HepG2 (cell line): Measurements from ENCODE around the gene CGNL1. TPM values are rescaled to one million over a fixed set of nuclear protein-coding genes. Genes with fewer than 3 reads are reported as not detected.
A peak's percentile ranks its signal among the peaks of the same experiment; 100 is the strongest.

Experiments
- KDM1A ChIP-seq: IDR thresholded peaks from 2 replicates; pipeline ENCODE4 v1.6.1; 2016; ENCODE audit warnings: missing compliant biosample characterization
- MAFF ChIP-seq: IDR thresholded peaks from 2 replicates; pipeline ENCODE4 v1.6.1; 2011; ENCODE audit warnings: low read depth, low read length, improper control_type of control experiment
- MIER3 ChIP-seq: IDR thresholded peaks from 2 replicates; pipeline ENCODE4 v1.6.1; 2016; ENCODE audit warnings: missing compliant biosample characterization, borderline replicate concordance
- TCF7 ChIP-seq: sonication (generic); IDR thresholded peaks from 2 replicates; pipeline ENCODE4 v1.6.1; 2016; ENCODE audit warnings: antibody characterized with exemption, low read depth
- ZBTB7B ChIP-seq: sonication (generic); formaldehyde crosslinking; IDR thresholded peaks from 2 replicates; pipeline ENCODE4 v1.4.0; 2020; ENCODE audit warnings: missing genetic modification reagents
- ZFP36L2 ChIP-seq: sonication (generic); formaldehyde crosslinking; IDR thresholded peaks from 2 replicates; pipeline ENCODE4 v1.4.0; 2020; ENCODE audit warnings: missing genetic modification reagents
- ZNF530 ChIP-seq: sonication (generic); formaldehyde crosslinking; IDR thresholded peaks from 2 replicates; pipeline ENCODE4 v1.5.0; 2020; ENCODE audit warnings: low read depth, mild to moderate bottlenecking, missing genetic modification reagents
- ZNF589 ChIP-seq: sonication (generic); formaldehyde crosslinking; conservative IDR thresholded peaks from 2 replicates; pipeline ENCODE4 v1.8.0; 2022; ENCODE audit warnings: mild to moderate bottlenecking, moderate library complexity, missing genetic modification reagents
- ZNF652 ChIP-seq: IDR thresholded peaks from 2 replicates; pipeline ENCODE4 v1.6.1; 2016; ENCODE audit warnings: low read depth, borderline replicate concordance
- ZNF678 ChIP-seq: sonication (generic); formaldehyde crosslinking; IDR thresholded peaks from 2 replicates; pipeline ENCODE4 v1.4.0; 2020; ENCODE audit warnings: mild to moderate bottlenecking, missing genetic modification reagents
- polyA plus RNA-seq, 8 experiments: library from polyadenylated mRNA; depleted of rRNA in 3 of 8; stranded (reverse) in 7 of 8; unstranded in 1 of 8; fragments of >200 nt; fragmentation: Illumina TruSeq in 4 of 8; extraction: Trizol in 4 of 8; gene quantifications; 2 replicates each; pipeline versions ENCODE4 v1.2.1 to v1.2.3, GENCODE V29; 2011 to 2016; ENCODE audit warnings: low read depth in 4 of 8, missing spikeins in 1 of 8, mixed read lengths in 1 of 8; ENCODE audit not compliant: insufficient read depth in 1 of 8
- total RNA-seq, 5 experiments: library from RNA; depleted of rRNA; stranded (reverse); fragments of >200 nt; fragmentation: Illumina TruSeq; extraction: Trizol; gene quantifications; 2 replicates each; pipeline ENCODE4 v1.2.3, GENCODE V29; 2016; ENCODE audit warnings: low read depth in 1 of 5
- TF ChIP-seq, protein P1 (sequence below): sonication (generic); formaldehyde crosslinking; IDR thresholded peaks from 2 replicates; pipeline ENCODE4 v1.5.0; 2020; ENCODE audit warnings: mild to moderate bottlenecking, missing genetic modification reagents, borderline replicate concordance
- TF ChIP-seq, protein P2 (sequence below): sonication (generic); formaldehyde crosslinking; IDR thresholded peaks from 2 replicates; pipeline ENCODE4 v1.4.0; 2020; ENCODE audit warnings: mild to moderate bottlenecking, missing genetic modification reagents
- TF ChIP-seq, protein P3 (sequence below): sonication (generic); formaldehyde crosslinking; IDR thresholded peaks from 2 replicates; pipeline ENCODE4 v1.4.0; 2020; ENCODE audit warnings: missing genetic modification reagents
- TF ChIP-seq, protein P4 (sequence below): IDR thresholded peaks from 2 replicates; pipeline ENCODE4 v1.6.1; 2012; ENCODE audit warnings: low read length, improper control_type of control experiment
- TF ChIP-seq, protein P5 (sequence below): sonication (generic); formaldehyde crosslinking; IDR thresholded peaks from 2 replicates; pipeline ENCODE4 v1.8.0; 2022; ENCODE audit warnings: mild to moderate bottlenecking, missing genetic modification reagents; ENCODE audit not compliant: insufficient replicate concordance

The CGNL1 gene
- total and polyA plus RNA-seq, 2 of the 13 experiments (the other 11 are each of a cell fraction or from before 2014, with no cell fraction given), result 5.6 to 15.6 TPM

DNA sequence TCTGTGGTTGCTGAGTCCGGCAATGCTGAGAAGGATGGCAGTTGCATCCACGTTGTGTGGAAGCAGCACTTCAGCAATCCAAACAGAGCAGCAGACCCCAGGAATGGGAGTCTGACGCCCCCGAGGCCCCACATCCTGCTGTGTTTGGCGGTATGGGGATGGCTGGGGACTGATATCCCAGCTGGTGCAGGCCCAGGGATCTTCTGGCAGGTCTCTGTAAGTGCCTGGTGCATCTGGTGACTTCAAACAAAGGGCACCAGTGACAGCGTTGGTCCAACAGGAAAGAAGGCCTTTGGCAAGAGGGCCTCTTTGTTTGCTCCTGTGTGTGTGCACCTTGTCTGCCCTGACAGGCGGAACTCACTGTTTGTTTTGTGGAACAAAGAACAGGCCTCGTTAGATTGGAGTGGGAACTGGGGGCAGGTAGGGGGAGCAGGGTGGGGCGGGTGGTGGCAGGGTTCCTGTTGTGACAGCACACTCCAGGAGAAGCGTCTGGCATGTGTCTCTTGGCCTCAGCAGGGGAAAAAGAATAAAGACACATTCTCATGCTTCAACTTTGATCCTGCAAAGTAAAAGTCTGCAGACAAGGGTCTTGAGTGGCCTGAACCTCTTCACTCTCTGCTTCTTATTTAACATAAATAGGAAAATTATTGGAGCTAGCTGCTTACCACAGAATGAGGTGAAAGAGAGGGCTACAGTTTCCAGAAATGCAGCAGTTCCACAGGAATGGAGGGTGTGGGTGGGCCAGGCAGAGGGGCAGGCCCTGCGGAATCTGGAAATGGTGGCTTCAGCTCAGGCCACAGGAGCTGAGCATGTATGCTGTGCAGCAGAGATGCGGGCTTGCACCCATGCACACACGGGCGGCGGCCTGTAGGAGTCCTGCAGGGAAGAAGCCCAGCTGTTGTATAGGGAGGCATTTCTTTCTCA, 120.9 kb downstream of the CGNL1 start (continued):
- TF ChIP-seq, protein P1, sequence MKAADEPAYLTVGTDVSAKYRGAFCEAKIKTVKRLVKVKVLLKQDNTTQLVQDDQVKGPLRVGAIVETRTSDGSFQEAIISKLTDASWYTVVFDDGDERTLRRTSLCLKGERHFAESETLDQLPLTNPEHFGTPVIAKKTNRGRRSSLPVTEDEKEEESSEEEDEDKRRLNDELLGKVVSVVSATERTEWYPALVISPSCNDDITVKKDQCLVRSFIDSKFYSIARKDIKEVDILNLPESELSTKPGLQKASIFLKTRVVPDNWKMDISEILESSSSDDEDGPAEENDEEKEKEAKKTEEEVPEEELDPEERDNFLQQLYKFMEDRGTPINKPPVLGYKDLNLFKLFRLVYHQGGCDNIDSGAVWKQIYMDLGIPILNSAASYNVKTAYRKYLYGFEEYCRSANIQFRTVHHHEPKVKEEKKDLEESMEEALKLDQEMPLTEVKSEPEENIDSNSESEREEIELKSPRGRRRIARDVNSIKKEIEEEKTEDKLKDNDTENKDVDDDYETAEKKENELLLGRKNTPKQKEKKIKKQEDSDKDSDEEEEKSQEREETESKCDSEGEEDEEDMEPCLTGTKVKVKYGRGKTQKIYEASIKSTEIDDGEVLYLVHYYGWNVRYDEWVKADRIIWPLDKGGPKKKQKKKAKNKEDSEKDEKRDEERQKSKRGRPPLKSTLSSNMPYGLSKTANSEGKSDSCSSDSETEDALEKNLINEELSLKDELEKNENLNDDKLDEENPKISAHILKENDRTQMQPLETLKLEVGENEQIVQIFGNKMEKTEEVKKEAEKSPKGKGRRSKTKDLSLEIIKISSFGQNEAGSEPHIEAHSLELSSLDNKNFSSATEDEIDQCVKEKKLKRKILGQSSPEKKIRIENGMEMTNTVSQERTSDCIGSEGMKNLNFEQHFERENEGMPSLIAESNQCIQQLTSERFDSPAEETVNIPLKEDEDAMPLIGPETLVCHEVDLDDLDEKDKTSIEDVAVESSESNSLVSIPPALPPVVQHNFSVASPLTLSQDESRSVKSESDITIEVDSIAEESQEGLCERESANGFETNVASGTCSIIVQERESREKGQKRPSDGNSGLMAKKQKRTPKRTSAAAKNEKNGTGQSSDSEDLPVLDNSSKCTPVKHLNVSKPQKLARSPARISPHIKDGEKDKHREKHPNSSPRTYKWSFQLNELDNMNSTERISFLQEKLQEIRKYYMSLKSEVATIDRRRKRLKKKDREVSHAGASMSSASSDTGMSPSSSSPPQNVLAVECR, result peak; percentile 72; the same call in 1 of the 2 replicates
- peak; percentile 33; the same call in 1 of the 2 replicates for TF ChIP-seq ZNF652 (CRISPR knock-in tag)
- TF ChIP-seq ZNF589 (CRISPR knock-in tag), result peak; percentile 84
- peak; percentile 90 for TF ChIP-seq TCF7
- 0 out of 2 replicates have a peak, but pooled peaks have one; percentile 31 for TF ChIP-seq ZNF678 (CRISPR knock-in tag)
- TF ChIP-seq ZFP36L2 (CRISPR knock-in tag), result no peak
- TF ChIP-seq ZBTB7B (CRISPR knock-in tag), result peak; percentile 89
- TF ChIP-seq, protein P2, sequence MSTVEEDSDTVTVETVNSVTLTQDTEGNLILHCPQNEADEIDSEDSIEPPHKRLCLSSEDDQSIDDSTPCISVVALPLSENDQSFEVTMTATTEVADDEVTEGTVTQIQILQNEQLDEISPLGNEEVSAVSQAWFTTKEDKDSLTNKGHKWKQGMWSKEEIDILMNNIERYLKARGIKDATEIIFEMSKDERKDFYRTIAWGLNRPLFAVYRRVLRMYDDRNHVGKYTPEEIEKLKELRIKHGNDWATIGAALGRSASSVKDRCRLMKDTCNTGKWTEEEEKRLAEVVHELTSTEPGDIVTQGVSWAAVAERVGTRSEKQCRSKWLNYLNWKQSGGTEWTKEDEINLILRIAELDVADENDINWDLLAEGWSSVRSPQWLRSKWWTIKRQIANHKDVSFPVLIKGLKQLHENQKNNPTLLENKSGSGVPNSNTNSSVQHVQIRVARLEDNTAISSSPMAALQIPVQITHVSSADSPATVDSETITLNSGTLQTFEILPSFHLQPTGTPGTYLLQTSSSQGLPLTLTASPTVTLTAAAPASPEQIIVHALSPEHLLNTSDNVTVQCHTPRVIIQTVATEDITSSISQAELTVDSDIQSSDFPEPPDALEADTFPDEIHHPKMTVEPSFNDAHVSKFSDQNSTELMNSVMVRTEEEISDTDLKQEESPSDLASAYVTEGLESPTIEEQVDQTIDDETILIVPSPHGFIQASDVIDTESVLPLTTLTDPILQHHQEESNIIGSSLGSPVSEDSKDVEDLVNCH, result peak; percentile 84; the same call in 1 of the 2 replicates
- TF ChIP-seq, protein P3, sequence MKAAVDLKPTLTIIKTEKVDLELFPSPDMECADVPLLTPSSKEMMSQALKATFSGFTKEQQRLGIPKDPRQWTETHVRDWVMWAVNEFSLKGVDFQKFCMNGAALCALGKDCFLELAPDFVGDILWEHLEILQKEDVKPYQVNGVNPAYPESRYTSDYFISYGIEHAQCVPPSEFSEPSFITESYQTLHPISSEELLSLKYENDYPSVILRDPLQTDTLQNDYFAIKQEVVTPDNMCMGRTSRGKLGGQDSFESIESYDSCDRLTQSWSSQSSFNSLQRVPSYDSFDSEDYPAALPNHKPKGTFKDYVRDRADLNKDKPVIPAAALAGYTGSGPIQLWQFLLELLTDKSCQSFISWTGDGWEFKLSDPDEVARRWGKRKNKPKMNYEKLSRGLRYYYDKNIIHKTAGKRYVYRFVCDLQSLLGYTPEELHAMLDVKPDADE (CRISPR knock-in tag), result no peak
- peak; percentile 67; the same call in 1 of the 2 replicates for TF ChIP-seq MIER3 (CRISPR knock-in tag)
- no peak for TF ChIP-seq MAFF
- TF ChIP-seq, protein P4, sequence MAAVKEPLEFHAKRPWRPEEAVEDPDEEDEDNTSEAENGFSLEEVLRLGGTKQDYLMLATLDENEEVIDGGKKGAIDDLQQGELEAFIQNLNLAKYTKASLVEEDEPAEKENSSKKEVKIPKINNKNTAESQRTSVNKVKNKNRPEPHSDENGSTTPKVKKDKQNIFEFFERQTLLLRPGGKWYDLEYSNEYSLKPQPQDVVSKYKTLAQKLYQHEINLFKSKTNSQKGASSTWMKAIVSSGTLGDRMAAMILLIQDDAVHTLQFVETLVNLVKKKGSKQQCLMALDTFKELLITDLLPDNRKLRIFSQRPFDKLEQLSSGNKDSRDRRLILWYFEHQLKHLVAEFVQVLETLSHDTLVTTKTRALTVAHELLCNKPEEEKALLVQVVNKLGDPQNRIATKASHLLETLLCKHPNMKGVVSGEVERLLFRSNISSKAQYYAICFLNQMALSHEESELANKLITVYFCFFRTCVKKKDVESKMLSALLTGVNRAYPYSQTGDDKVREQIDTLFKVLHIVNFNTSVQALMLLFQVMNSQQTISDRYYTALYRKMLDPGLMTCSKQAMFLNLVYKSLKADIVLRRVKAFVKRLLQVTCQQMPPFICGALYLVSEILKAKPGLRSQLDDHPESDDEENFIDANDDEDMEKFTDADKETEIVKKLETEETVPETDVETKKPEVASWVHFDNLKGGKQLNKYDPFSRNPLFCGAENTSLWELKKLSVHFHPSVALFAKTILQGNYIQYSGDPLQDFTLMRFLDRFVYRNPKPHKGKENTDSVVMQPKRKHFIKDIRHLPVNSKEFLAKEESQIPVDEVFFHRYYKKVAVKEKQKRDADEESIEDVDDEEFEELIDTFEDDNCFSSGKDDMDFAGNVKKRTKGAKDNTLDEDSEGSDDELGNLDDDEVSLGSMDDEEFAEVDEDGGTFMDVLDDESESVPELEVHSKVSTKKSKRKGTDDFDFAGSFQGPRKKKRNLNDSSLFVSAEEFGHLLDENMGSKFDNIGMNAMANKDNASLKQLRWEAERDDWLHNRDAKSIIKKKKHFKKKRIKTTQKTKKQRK, result no peak
- TF ChIP-seq, protein P5, sequence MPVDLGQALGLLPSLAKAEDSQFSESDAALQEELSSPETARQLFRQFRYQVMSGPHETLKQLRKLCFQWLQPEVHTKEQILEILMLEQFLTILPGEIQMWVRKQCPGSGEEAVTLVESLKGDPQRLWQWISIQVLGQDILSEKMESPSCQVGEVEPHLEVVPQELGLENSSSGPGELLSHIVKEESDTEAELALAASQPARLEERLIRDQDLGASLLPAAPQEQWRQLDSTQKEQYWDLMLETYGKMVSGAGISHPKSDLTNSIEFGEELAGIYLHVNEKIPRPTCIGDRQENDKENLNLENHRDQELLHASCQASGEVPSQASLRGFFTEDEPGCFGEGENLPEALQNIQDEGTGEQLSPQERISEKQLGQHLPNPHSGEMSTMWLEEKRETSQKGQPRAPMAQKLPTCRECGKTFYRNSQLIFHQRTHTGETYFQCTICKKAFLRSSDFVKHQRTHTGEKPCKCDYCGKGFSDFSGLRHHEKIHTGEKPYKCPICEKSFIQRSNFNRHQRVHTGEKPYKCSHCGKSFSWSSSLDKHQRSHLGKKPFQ (CRISPR knock-in tag), result peak; percentile 99
- 0 out of 2 replicates have a peak, but pooled peaks have one; percentile 35 for TF ChIP-seq KDM1A
- no peak for TF ChIP-seq ZNF530 (CRISPR knock-in tag)
